Stomach (tissue), 19 donors: ENCODE measurements around the gene MYEOV. TPM values are rescaled to one million over a fixed set of nuclear protein-coding genes. Genes with fewer than 3 reads are reported as not detected.

Experiments used
- DNase-seq, 2 donors: peaks; one replicate each; pipeline versions ENCODE4 v3.0.0 to v3.0.0-alpha.2; 2013 to 2019
- H3K27ac ChIP-seq, 5 donors: fragments of 200-600 bp in 4 of 5; sonication (generic) in 4 of 5; one replicate each; pipeline ENCODE4 v1.5.1; 2013 to 2019; ENCODE audit warnings: mild to moderate bottlenecking in 1 of 5, moderate library complexity in 1 of 5
- H3K27me3 ChIP-seq, 3 donors: fragments of 200-600 bp; sonication (generic); one replicate each; pipeline ENCODE4 v1.5.1; 2017 to 2019; ENCODE audit warnings: mixed run types in 1 of 3
- H3K36me3 ChIP-seq, 4 donors: fragments of 200-600 bp; sonication (generic); 1 replicate in 3 of 4; 2 replicates in 1 of 4; pipeline ENCODE4 v1.5.1; 2016 to 2019
- H3K4me1 ChIP-seq, 4 donors: fragments of 200-600 bp; sonication (generic); one replicate each; pipeline ENCODE4 v1.5.1; 2016 to 2019
- H3K4me3 ChIP-seq, 4 donors: fragments of 200-600 bp; sonication (generic) in 3 of 4; one replicate each; pipeline ENCODE4 v1.5.1; 2016 to 2019; ENCODE audit warnings: mild to moderate bottlenecking in 1 of 4
- H3K9me3 ChIP-seq, 4 donors: fragments of 200-600 bp; sonication (generic); one replicate each; pipeline ENCODE4 v1.5.1; 2016 to 2019
- CTCF ChIP-seq, 7 experiments: fragments of 450-650 bp in 4 of 7; fragments of 200-600 bp in 3 of 7; sonication (generic) in 3 of 7; IDR thresholded peaks; one replicate each; pipeline ENCODE4 v1.5.1; 2016 to 2019; ENCODE audit warnings: antibody characterized with exemption in 7 of 7, control low read depth in 2 of 7, mild to moderate bottlenecking in 1 of 7
- EP300 ChIP-seq: sonication (generic); formaldehyde crosslinking; IDR thresholded peaks from one replicate; pipeline ENCODE4 v1.6.1; 2017; ENCODE audit warnings: antibody characterized with exemption
- POLR2A ChIP-seq, 4 donors: fragments of 450-650 bp; IDR thresholded peaks; one replicate each; pipeline ENCODE4 v1.6.1; 2016; ENCODE audit warnings: antibody characterized with exemption in 4 of 4, control low read depth in 2 of 4, mild to moderate bottlenecking in 1 of 4, moderate library complexity in 1 of 4
- POLR2AphosphoS5 ChIP-seq, 3 donors: sonication (generic); formaldehyde crosslinking; IDR thresholded peaks; one replicate each; pipeline ENCODE4 v1.6.1; 2016; ENCODE audit warnings: antibody characterized with exemption in 3 of 3
- WGBS, 5 donors: extraction: QIAGEN DNeasy Blood & Tissue Kit in 3 of 5; methylation state at CpG; one replicate each; pipeline versions ENCODE4 v1.1.5 to v1.1.7; 2013 to 2018; 5-methylcytosine and 5-hydroxymethylcytosine counted together
- intact Hi-C: fragments of 100-400 bp; cut with DNase I; formaldehyde crosslinking; loops from one replicate; pipeline ENCODE4 v1.15.1; 2023; ENCODE audit warnings: low total_unique reads
- long read RNA-seq, 10 donors: transcript quantifications; one replicate each; lab custom pipeline, GENCODE V29; 2026
- polyA plus RNA-seq, 3 donors: library from polyadenylated mRNA; stranded (reverse); fragments of 200-250 nt; gene quantifications; one replicate each; pipeline ENCODE4 v1.2.3, GENCODE V29; 2013
- total RNA-seq, 5 donors: library from RNA; depleted of rRNA; stranded (reverse); fragments of >200 nt; gene quantifications; one replicate each; pipeline versions ENCODE4 v1.1.0 to v1.2.3, GENCODE V29; 2014 to 2016
- donor health status: healthy with polysubstance abuse.
- donor health status: Bipolar disorder and iron deficiency.
- donor health status: healthy.

Gene MYEOV
- total RNA-seq = 10 to 100 TPM in 1 of 5 donors, 1 to 10 TPM in 1, under 1 TPM in 1, not detected in 2; 0.92 to 11.7 (median 1.9) TPM
- 10 to 100 TPM in 2 of 3 donors, 1 to 10 TPM in 1; 5.3 to 41.5 (median 16.4) TPM for polyA plus RNA-seq
- long read RNA-seq, donor 1 = 0 reads
- long read RNA-seq, donor 2 = 0 reads
- long read RNA-seq, donor 3 = 0 reads
- long read RNA-seq, donor 4 = 0 reads
- long read RNA-seq, donor 5 = 0 reads
- long read RNA-seq, donor 6 = 0 reads
- long read RNA-seq, donor 7 = 0 reads
- long read RNA-seq, donor 8 = 0 reads
- long read RNA-seq, donor 9 = 0 reads
- long read RNA-seq, donor 10 = 0 reads

- no peaks in the 10 kb centered on the region for H3K9me3 ChIP-seq
- intact Hi-C loops = no loop called here
- H3K4me1 ChIP-seq = peaks cover 33 to 72% (median 46%) of the 10 kb centered on the region in 4 donors
- peak within 1 kb of the TSS in 3 of 5 donors; percentile 65 to 95 (median 92) for H3K27ac ChIP-seq
- peak; percentile 67 to 72 for DNase-seq
- peak within 1 kb of the TSS in 1 of 4 donors; percentile 25 for H3K4me3 ChIP-seq
- no peaks in the 10 kb centered on the region for H3K36me3 ChIP-seq
- TF ChIP-seq EP300 (no peak), POLR2AphosphoS5 (IDR thresholded peaks at IDR 0.05) (no peak), CTCF (IDR thresholded peaks at IDR 0.05) (no peak), POLR2A (IDR thresholded peaks at IDR 0.05) (no peak)
- H3K27me3 ChIP-seq = peaks cover 0 to 2% (median 0%) of the 10 kb centered on the region in 3 donors
- 74 to 85% (median 82%) methylated on average over 12 to 16 of the region's 16 CpGs for WGBS, 5 donors
Measured at GRCh38 chr11:69293819-69294505, at the start of gene MYEOV. Gene MYEOV (plus strand): TSS chr11:69294155. CDS start chr11:69295355, 1,200 bp downstream.

- 84 to 100% (median 91%) methylated on average over 3 of the region's 3 CpGs for WGBS, 5 donors
- no peaks in the 10 kb centered on the region for H3K36me3 ChIP-seq
- DNase-seq = peak in 1 of 2 donors; percentile 3
- H3K27me3 ChIP-seq = peaks cover 0 to 7% (median 0%) of the 10 kb centered on the region in 3 donors
- H3K4me3 ChIP-seq = no peak overlapping the region
- no peak for TF ChIP-seq EP300
- TF ChIP-seq CTCF (IDR thresholded peaks at IDR 0.05) = no peak
- TF ChIP-seq POLR2AphosphoS5 (IDR thresholded peaks at IDR 0.05) = no peak
- no peak for TF ChIP-seq POLR2A (IDR thresholded peaks at IDR 0.05)
- intact Hi-C loops = no loop called here
- H3K4me1 ChIP-seq = no peaks in the 10 kb centered on the region
- no peaks in the 10 kb centered on the region for H3K9me3 ChIP-seq
- H3K27ac ChIP-seq = no peak overlapping the region
Measured at GRCh38 chr11:69244266-69244665, 49.7 kb upstream of the MYEOV start.

GRCh38 chr11:69245041-69245440, 48.9 kb upstream of the MYEOV start:
- no peak overlapping the region for H3K27ac ChIP-seq
- WGBS, 5 donors = 79 to 92% (median 82%) methylated on average over 2 of the region's 2 CpGs
- H3K9me3 ChIP-seq = no peaks in the 10 kb centered on the region
- H3K4me1 ChIP-seq = no peaks in the 10 kb centered on the region
- H3K27me3 ChIP-seq = peaks cover 0 to 12% (median 0%) of the 10 kb centered on the region in 3 donors
- DNase-seq = peak in 1 of 2 donors; percentile 1
- no peak overlapping the region for H3K4me3 ChIP-seq
- no peaks in the 10 kb centered on the region for H3K36me3 ChIP-seq
- intact Hi-C loops = no loop called here
- TF ChIP-seq EP300 = no peak
- TF ChIP-seq CTCF (IDR thresholded peaks at IDR 0.05) = no peak
- no peak for TF ChIP-seq POLR2A (IDR thresholded peaks at IDR 0.05)
- TF ChIP-seq POLR2AphosphoS5 (IDR thresholded peaks at IDR 0.05) = no peak

- no peaks in the 10 kb centered on the region for H3K4me1 ChIP-seq
- H3K36me3 ChIP-seq = no peaks in the 10 kb centered on the region
- no peak overlapping the region for H3K4me3 ChIP-seq
- no peak overlapping the region for H3K27ac ChIP-seq
- peaks cover 0 to 18% (median 0%) of the 10 kb centered on the region in 3 donors for H3K27me3 ChIP-seq
- TF ChIP-seq POLR2A (IDR thresholded peaks at IDR 0.05) = no peak
- TF ChIP-seq EP300 = no peak
- no peak for TF ChIP-seq POLR2AphosphoS5 (IDR thresholded peaks at IDR 0.05)
- no peak for TF ChIP-seq CTCF (IDR thresholded peaks at IDR 0.05)
- WGBS, 5 donors = 78 to 83% (median 81%) methylated on average over 16 of the region's 16 CpGs
- peak; percentile 23 to 27 for DNase-seq
- intact Hi-C loops = no loop called here
- no peaks in the 10 kb centered on the region for H3K9me3 ChIP-seq
Measured at GRCh38 chr11:69245491-69246345, 48.2 kb upstream of the MYEOV start.
